GM23338 (cell line): ENCODE results near the gene IL19. TPM values are rescaled to one million over a fixed set of nuclear protein-coding genes. Genes with fewer than 3 reads are reported as not detected.

Source experiments
- ATAC-seq: fragments of 200-7000 bp; cut with Tn5 transposase; 3 replicates; pipeline ENCODE4 v1.9.1; 2020
- DNase-seq: peaks from one replicate; pipeline ENCODE4 v3.0.0-alpha.2; 2015; ENCODE audit warnings: low spot score
- H2AFZ ChIP-seq: fragments of 200-600 bp; sonication (generic); 2 replicates; pipeline ENCODE4 v1.8.0; 2016; ENCODE audit warnings: antibody characterized with exemption, mild to moderate bottlenecking, moderate library complexity
- H3F3A ChIP-seq: fragments of 200-600 bp; sonication (generic); replicated peaks from 2 replicates; pipeline ENCODE4 v1.8.0; 2017; ENCODE audit warnings: antibody characterized with exemption, mixed run types, low read depth
- H3K27ac ChIP-seq: fragments of 200-600 bp; sonication (generic); 2 replicates; pipeline ENCODE4 v1.6.1; 2016; ENCODE audit warnings: low read depth
- H3K27me3 ChIP-seq: fragments of 200-600 bp; sonication (generic); 2 replicates; pipeline ENCODE4 v1.8.0; 2016; ENCODE audit warnings: mild to moderate bottlenecking, mixed run types, moderate library complexity; ENCODE audit not compliant: insufficient read depth
- H3K36me3 ChIP-seq: fragments of 200-600 bp; sonication (generic); 2 replicates; pipeline ENCODE4 v1.8.0; 2016; ENCODE audit warnings: mild to moderate bottlenecking; ENCODE audit not compliant: insufficient read depth
- H3K4me1 ChIP-seq: fragments of 200-600 bp; sonication (generic); 2 replicates; pipeline ENCODE4 v1.8.0; 2016; ENCODE audit warnings: mild to moderate bottlenecking, moderate library complexity; ENCODE audit not compliant: insufficient read depth
- H3K4me2 ChIP-seq: fragments of 200-600 bp; sonication (generic); 2 replicates; pipeline ENCODE4 v1.7.1; 2017; ENCODE audit warnings: mixed run types
- H3K4me3 ChIP-seq: fragments of 200-600 bp; sonication (generic); 2 replicates; pipeline ENCODE4 v1.6.1; 2016; ENCODE audit warnings: mixed run types
- H3K79me2 ChIP-seq: fragments of 200-600 bp; sonication (generic); replicated peaks from 2 replicates; pipeline ENCODE4 v1.8.0; 2017; ENCODE audit warnings: mild to moderate bottlenecking; ENCODE audit not compliant: insufficient read depth
- H3K9me2 ChIP-seq: fragments of 200-600 bp; sonication (generic); 2 replicates; pipeline ENCODE4 v1.8.0; 2017; ENCODE audit not compliant: insufficient read depth
- H4K20me1 ChIP-seq: fragments of 200-600 bp; sonication (generic); replicated peaks from 2 replicates; pipeline ENCODE4 v1.8.0; 2017; ENCODE audit warnings: mild to moderate bottlenecking; ENCODE audit not compliant: insufficient read depth
- H3K27ac Mint-ChIP-seq: 2 replicates; pipeline ENCODE4 v1.8.0; 2020; ENCODE audit warnings: inconsistent platforms, mild to moderate bottlenecking, moderate library complexity, mixed read lengths
- H3K27me3 Mint-ChIP-seq: 3 replicates; pipeline ENCODE4 v1.8.0; 2022; ENCODE audit warnings: low read depth, mild to moderate bottlenecking, moderate library complexity, mixed read lengths, inconsistent platforms; ENCODE audit not compliant: insufficient read depth, poor library complexity
- H3K36me3 Mint-ChIP-seq: 3 replicates; pipeline ENCODE4 v1.8.0; 2021; ENCODE audit warnings: low read depth, mild to moderate bottlenecking, inconsistent platforms, moderate library complexity, mixed read lengths
- H3K4me1 Mint-ChIP-seq: 3 replicates; pipeline ENCODE4 v1.8.0; 2020; ENCODE audit warnings: mild to moderate bottlenecking, inconsistent platforms, mixed read lengths
- H3K4me3 Mint-ChIP-seq: 3 replicates; pipeline ENCODE4 v1.8.0; 2021; ENCODE audit warnings: moderate library complexity, mild to moderate bottlenecking, inconsistent platforms, mixed read lengths
- H3K9me3 Mint-ChIP-seq: 3 replicates; pipeline ENCODE4 v1.8.0; 2020; ENCODE audit warnings: moderate library complexity, mild to moderate bottlenecking, inconsistent platforms, mixed read lengths
- CREB1 ChIP-seq: fragments of 250-450 bp; sonication (Bioruptor Pico); IDR thresholded peaks from 2 replicates; pipeline ENCODE4 v1.5.0; 2020; ENCODE audit warnings: low read depth, mild to moderate bottlenecking, moderate library complexity
- CTCF ChIP-seq, 2 experiments: fragments of 200-600 bp in 1 of 2; sonication (generic) in 1 of 2; conservative IDR thresholded peaks; 2 replicates each; pipeline versions ENCODE4 v1.5.1 to v1.6.1; 2016 to 2017; ENCODE audit warnings: antibody characterized with exemption in 2 of 2, low read depth in 2 of 2, mild to moderate bottlenecking in 2 of 2, moderate library complexity in 1 of 2
- ETS1 ChIP-seq: IDR thresholded peaks from 2 replicates; pipeline ENCODE4 v1.6.1; 2016; ENCODE audit warnings: antibody characterized with exemption
- EZH2phosphoT487 ChIP-seq: fragments of 200-600 bp; sonication (generic); IDR thresholded peaks from one replicate; pipeline ENCODE4 v1.8.1; 2018; ENCODE audit warnings: antibody characterized with exemption; ENCODE audit not compliant: unreplicated experiment
- NANOG ChIP-seq: IDR thresholded peaks from 2 replicates; pipeline ENCODE4 v1.6.1; 2016; ENCODE audit warnings: antibody characterized with exemption, borderline replicate concordance
- REST ChIP-seq: IDR thresholded peaks from one replicate; pipeline ENCODE4 v1.6.1; 2018; ENCODE audit warnings: antibody characterized with exemption; ENCODE audit not compliant: unreplicated experiment
- STAT1 ChIP-seq: IDR thresholded peaks from one replicate; pipeline ENCODE4 v1.6.1; 2016; ENCODE audit warnings: antibody characterized with exemption; ENCODE audit not compliant: unreplicated experiment
- ZNF114 ChIP-seq: fragments of 250-450 bp; sonication (Bioruptor Pico); IDR thresholded peaks from 2 replicates; pipeline ENCODE4 v1.5.0; 2020; ENCODE audit warnings: mild to moderate bottlenecking, moderate library complexity
- ZNF462 ChIP-seq: fragments of 250-450 bp; sonication (Bioruptor Pico); IDR thresholded peaks from 2 replicates; pipeline ENCODE4 v1.5.0; 2020; ENCODE audit warnings: mild to moderate bottlenecking, moderate library complexity
- polyA plus RNA-seq: library from polyadenylated mRNA; unstranded; fragments of >200 nt; fragmentation: Nextera tagmentation; extraction: Ambion mirVana; gene quantifications from 2 replicates; pipeline ENCODE4 v1.2.1, GENCODE V29; 2016
- total RNA-seq: library from RNA; depleted of rRNA; stranded (reverse); fragments of >200 nt; shearing (Covaris generic); gene quantifications from 2 replicates; pipeline ENCODE4 v1.2.3, GENCODE V29; 2014

IL19 gene
- total and polyA plus RNA-seq, 2 experiments from 2014 or later, result not detected

GRCh38 chr1:206729050-206729449, 41.5 kb upstream of the IL19 start (continued):
- TF ChIP-seq ZNF462 (CRISPR knock-in tag) (no peak), ZNF114 (CRISPR knock-in tag) (no peak), NANOG (no peak)

GRCh38 chr1:206729507-206729906, 41.1 kb upstream of the IL19 start:
- Histone ChIP-seq H3K27ac (no peak overlapping the region), H3K9me2 (no peaks in the 10 kb centered on the region), H3K27me3 (no peaks in the 10 kb centered on the region), H3F3A (no peaks in the 10 kb centered on the region), H4K20me1 (peaks cover 28% of the 10 kb centered on the region), H3K4me1 (peaks cover 4% of the 10 kb centered on the region; the same call in 1 of the 2 replicates), H3K36me3 (no peaks in the 10 kb centered on the region; the same call in 1 of the 2 replicates), H3K4me3 (no peak overlapping the region), H3K79me2 (peaks cover 20% of the 10 kb centered on the region; the same call in 1 of the 2 replicates), H3K4me2 (no peak overlapping the region), H2AFZ (no peak overlapping the region)
- no peak overlapping the region for H3K27ac Mint-ChIP-seq
- H3K9me3 Mint-ChIP-seq, result no peaks in the 10 kb centered on the region
- peaks cover 4% of the 10 kb centered on the region for H3K27me3 Mint-ChIP-seq
- H3K4me1 Mint-ChIP-seq, result peaks cover 6% of the 10 kb centered on the region
- DNase-seq, result no peak
- ATAC-seq, result no peak
- H3K36me3 Mint-ChIP-seq, result peaks cover 18% of the 10 kb centered on the region
- H3K4me3 Mint-ChIP-seq, result no peak overlapping the region
- TF ChIP-seq NANOG (no peak), CREB1 (CRISPR knock-in tag) (no peak), ZNF114 (CRISPR knock-in tag) (no peak), CTCF (conservative IDR thresholded peaks at IDR 0.05; ENCODE audit: low read depth in 2 of 2) (no peak), EZH2phosphoT487 (no peak), REST (no peak), ETS1 (no peak), STAT1 (no peak)
